Spinal cord (tissue), 10 donors: ENCODE results near the gene DOCK1. TPM values are rescaled to one million over a fixed set of nuclear protein-coding genes. Genes with fewer than 3 reads are reported as not detected.

Experiments
- DNase-seq, 6 donors: peaks; one replicate each; pipeline versions ENCODE4 v3.0.0 to v3.0.0-alpha.2; 2013 to 2015; ENCODE audit warnings: low spot score in 6 of 6, low read depth in 4 of 6
- H3K27ac ChIP-seq: one replicate; pipeline ENCODE4 v1.5.1; 2013; ENCODE audit warnings: low read depth, low read length, control low read depth
- H3K27me3 ChIP-seq: one replicate; pipeline ENCODE4 v1.6.1; 2013; ENCODE audit warnings: low read length; ENCODE audit not compliant: control insufficient read depth, insufficient read depth
- H3K36me3 ChIP-seq: one replicate; pipeline ENCODE4 v1.6.1; 2013; ENCODE audit warnings: low read length; ENCODE audit not compliant: control insufficient read depth, insufficient read depth
- H3K4me1 ChIP-seq: one replicate; pipeline ENCODE4 v1.6.1; 2013; ENCODE audit warnings: low read length; ENCODE audit not compliant: control insufficient read depth, insufficient read depth
- H3K4me3 ChIP-seq: one replicate; pipeline ENCODE4 v1.5.1; 2013; ENCODE audit warnings: low read depth, low read length, control low read depth
- H3K9me3 ChIP-seq: one replicate; pipeline ENCODE4 v1.6.1; 2013; ENCODE audit warnings: low read length; ENCODE audit not compliant: control insufficient read depth, insufficient read depth
- WGBS: methylation state at CpG from one replicate; pipeline ENCODE4 v1.1.5; 2013; ENCODE audit warnings: missing lambda C conversion rate; ENCODE audit not compliant: insufficient coverage; 5-methylcytosine and 5-hydroxymethylcytosine counted together
- polyA plus RNA-seq, 2 donors: library from polyadenylated mRNA; unstranded; fragments of 120-200 nt; gene quantifications; one replicate each; pipeline ENCODE4 v1.2.1, GENCODE V29; 2013; ENCODE audit not compliant: insufficient read length in 2 of 2
- total RNA-seq, 2 donors: library from RNA; depleted of rRNA in 1 of 2; stranded (reverse); fragments of 120-200 nt in 1 of 2; fragments of >200 nt in 1 of 2; gene quantifications; one replicate each; pipeline versions ENCODE4 v1.2.3 to v1.2.4, GENCODE V29; 2013 to 2014
- donor health status: healthy.

The DOCK1 gene
- total and polyA plus RNA-seq, 4 donors: 31.3 to 74.1 (median 50.3) TPM

GRCh38 chr10:127385066-127385465, 479.8 kb downstream of the DOCK1 start:
- H3K4me1 ChIP-seq: no peaks in the 10 kb centered on the region
- no peak overlapping the region for H3K4me3 ChIP-seq
- 80% methylated on average over 1 of the region's 3 CpGs for WGBS
- peaks cover 18% of the 10 kb centered on the region for H3K36me3 ChIP-seq
- H3K27ac ChIP-seq: no peak overlapping the region
- H3K9me3 ChIP-seq: no peaks in the 10 kb centered on the region
- peak in 1 of 6 donors; percentile 60 for DNase-seq
- no peaks in the 10 kb centered on the region for H3K27me3 ChIP-seq

- no peak overlapping the region for H3K4me3 ChIP-seq
- H3K27ac ChIP-seq: no peak overlapping the region
- 81% methylated on average over 13 of the region's 17 CpGs for WGBS
- no peak for DNase-seq
- H3K36me3 ChIP-seq: peaks cover 18% of the 10 kb centered on the region
- H3K27me3 ChIP-seq: no peaks in the 10 kb centered on the region
- no peaks in the 10 kb centered on the region for H3K4me1 ChIP-seq
- H3K9me3 ChIP-seq: no peaks in the 10 kb centered on the region
Observed at GRCh38 chr10:127386606-127387327, 481.5 kb downstream of the DOCK1 start.

- Histone ChIP-seq H3K36me3 (peaks cover 5% of the 10 kb centered on the region), H3K9me3 (no peaks in the 10 kb centered on the region), H3K4me3 (no peak overlapping the region), H3K27ac (no peak overlapping the region), H3K4me1 (peaks cover 6% of the 10 kb centered on the region), H3K27me3 (no peaks in the 10 kb centered on the region)
- WGBS: 89% methylated on average over 12 of the region's 12 CpGs
- DNase-seq: no peak
Observed at GRCh38 chr10:127391875-127392274, 486.6 kb downstream of the DOCK1 start.

GRCh38 chr10:127392351-127393235, 487.4 kb downstream of the DOCK1 start:
- 88% methylated on average over 11 of the region's 23 CpGs for WGBS
- no peak overlapping the region for H3K27ac ChIP-seq
- no peaks in the 10 kb centered on the region for H3K27me3 ChIP-seq
- DNase-seq: no peak
- H3K4me1 ChIP-seq: peaks cover 6% of the 10 kb centered on the region
- no peaks in the 10 kb centered on the region for H3K36me3 ChIP-seq
- no peak overlapping the region for H3K4me3 ChIP-seq
- no peaks in the 10 kb centered on the region for H3K9me3 ChIP-seq

DNA sequence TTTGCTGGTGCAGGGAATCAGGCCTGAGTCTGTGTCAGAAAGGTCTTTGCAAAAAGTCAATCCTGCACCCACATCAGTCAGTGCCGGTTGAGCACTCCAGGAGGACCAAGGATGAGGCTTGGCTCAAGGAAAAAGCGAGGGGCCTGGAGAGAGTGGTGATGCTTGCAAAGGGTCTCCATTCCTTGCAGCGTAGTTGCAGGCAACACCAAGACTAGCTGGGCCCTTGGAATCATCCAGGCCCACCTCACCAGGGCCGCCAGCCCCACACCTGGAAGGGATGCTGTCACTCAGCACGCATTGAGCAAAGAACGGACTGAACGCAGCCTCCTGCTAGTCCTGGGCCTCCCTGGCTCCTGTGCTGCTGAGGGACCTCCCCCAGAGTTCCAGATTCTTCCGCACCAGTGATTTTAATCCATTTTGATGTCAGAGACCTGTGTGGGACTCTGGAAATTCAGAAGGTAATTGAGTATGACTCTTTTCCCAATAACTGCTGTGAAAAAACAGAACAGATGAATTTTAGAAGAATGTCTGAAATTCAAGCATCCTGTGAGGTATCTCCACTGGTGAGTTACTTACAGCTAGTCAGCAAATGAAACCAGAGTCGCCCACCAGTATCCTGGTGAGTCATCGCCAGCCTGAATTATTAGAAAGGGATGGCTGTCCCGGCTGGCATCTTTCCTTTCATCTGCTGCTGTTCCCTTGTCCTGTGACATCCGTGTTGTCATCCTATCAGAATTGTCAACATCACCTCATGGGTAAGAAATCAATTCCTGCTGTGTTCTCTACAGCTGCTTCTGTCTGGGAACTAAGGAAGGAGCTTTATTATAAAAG, 493.1 kb downstream of the DOCK1 start:
- Histone ChIP-seq H3K27me3 (no peaks in the 10 kb centered on the region), H3K9me3 (no peaks in the 10 kb centered on the region), H3K36me3 (peaks cover 2% of the 10 kb centered on the region), H3K4me3 (no peak overlapping the region), H3K27ac (no peak overlapping the region), H3K4me1 (peaks cover under 1% of the 10 kb centered on the region)
- 86% methylated on average over 10 of the region's 12 CpGs for WGBS
- no peak for DNase-seq

GRCh38 chr10:127398971-127399365, 493.7 kb downstream of the DOCK1 start:
- 91% methylated on average over 7 of the region's 10 CpGs for WGBS
- DNase-seq: no peak
- Histone ChIP-seq H3K27me3 (no peaks in the 10 kb centered on the region), H3K27ac (no peak overlapping the region), H3K36me3 (peaks cover 2% of the 10 kb centered on the region), H3K4me3 (no peak overlapping the region), H3K9me3 (no peaks in the 10 kb centered on the region), H3K4me1 (no peaks in the 10 kb centered on the region)

DNA sequence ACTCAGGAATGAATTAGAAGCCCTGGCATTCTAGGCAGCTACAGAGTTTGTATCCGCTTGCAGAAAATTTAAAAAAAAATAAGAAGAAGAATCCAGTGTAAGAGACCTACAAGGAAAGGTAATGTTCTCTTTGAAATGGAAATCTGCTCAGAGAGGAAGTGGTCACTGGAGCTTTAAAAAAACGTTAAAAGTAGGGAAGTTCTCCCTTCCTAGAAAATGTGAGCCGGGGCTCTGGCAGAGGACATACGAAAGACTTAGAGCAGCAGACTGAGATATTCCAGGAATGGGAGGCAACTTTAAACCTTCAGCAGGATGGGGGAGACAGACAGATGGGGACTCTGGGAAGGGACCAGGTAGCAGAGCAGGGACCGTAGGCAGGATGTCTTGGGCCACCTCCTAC, 494.4 kb downstream of the DOCK1 start:
- no peaks in the 10 kb centered on the region for H3K4me1 ChIP-seq
- H3K27ac ChIP-seq: no peak overlapping the region
- H3K4me3 ChIP-seq: no peak overlapping the region
- no peaks in the 10 kb centered on the region for H3K9me3 ChIP-seq
- H3K27me3 ChIP-seq: no peaks in the 10 kb centered on the region
- peaks cover 2% of the 10 kb centered on the region for H3K36me3 ChIP-seq
- 85% methylated on average over 5 of the region's 5 CpGs for WGBS
- no peak for DNase-seq

DNA sequence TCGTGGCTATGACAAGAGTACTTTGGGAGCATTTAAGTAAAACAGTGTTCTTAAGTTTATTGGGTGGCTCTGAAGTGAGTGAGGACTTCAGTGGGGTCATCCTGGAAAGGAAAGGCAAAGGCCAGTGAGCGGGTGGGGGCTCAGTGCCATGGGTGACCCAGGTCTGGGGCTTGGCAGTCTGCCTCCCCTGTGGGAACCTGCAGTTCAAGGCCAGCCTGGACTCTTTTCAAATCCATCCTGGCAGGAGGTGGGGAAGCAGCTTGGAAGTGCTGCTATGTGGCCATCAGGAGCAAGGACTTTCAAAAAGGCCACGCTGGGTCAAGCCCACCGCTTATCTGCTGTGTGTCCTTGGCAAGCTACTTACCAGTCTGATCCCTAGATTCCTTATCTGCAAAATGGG, 495.0 kb downstream of the DOCK1 start:
- H3K4me3 ChIP-seq: no peak overlapping the region
- no peaks in the 10 kb centered on the region for H3K4me1 ChIP-seq
- no peak overlapping the region for H3K27ac ChIP-seq
- no peaks in the 10 kb centered on the region for H3K27me3 ChIP-seq
- 88% methylated on average over 4 of the region's 4 CpGs for WGBS
- H3K36me3 ChIP-seq: peaks cover 2% of the 10 kb centered on the region
- no peaks in the 10 kb centered on the region for H3K9me3 ChIP-seq
- no peak for DNase-seq

- no peaks in the 10 kb centered on the region for H3K4me1 ChIP-seq
- peaks cover 4% of the 10 kb centered on the region for H3K36me3 ChIP-seq
- DNase-seq: no peak
- no peak overlapping the region for H3K4me3 ChIP-seq
- WGBS: 63% methylated on average over 6 of the region's 16 CpGs
- H3K27ac ChIP-seq: no peak overlapping the region
- H3K9me3 ChIP-seq: no peaks in the 10 kb centered on the region
- H3K27me3 ChIP-seq: no peaks in the 10 kb centered on the region
Observed at GRCh38 chr10:127402596-127403409, 497.6 kb downstream of the DOCK1 start.
